CD4-positive, alpha-beta memory T cell (primary cell): Measurements from ENCODE around the gene DICER1. TPM values are rescaled to one million over a fixed set of nuclear protein-coding genes. Genes with fewer than 3 reads are reported as not detected.

Source experiments
- CTCF ChIA-PET: fragments of 350-600 bp; sonication (Branson Sonifier 250); formaldehyde crosslinking; loops from one replicate; lab custom pipeline; 2021; ENCODE audit warnings: inconsistent platforms; ENCODE audit not compliant: partially characterized antibody; lab: Charles Lee
- POLR2A ChIA-PET: fragments of 350-600 bp; sonication (Branson Sonifier 250); formaldehyde crosslinking; loops from one replicate; lab custom pipeline; 2021; ENCODE audit not compliant: partially characterized antibody; lab: Charles Lee
- DNase-seq, 5 donors: peaks; one replicate each; pipeline versions ENCODE4 v3.0.0 to v3.0.0-alpha.2; 2020 to 2022; ENCODE audit warnings: mixed read lengths in 1 of 5
- H3K27ac ChIP-seq: one replicate; pipeline ENCODE4 v1.7.0; 2013; ENCODE audit warnings: low read depth, low read length
- H3K27me3 ChIP-seq: 2 replicates; pipeline ENCODE4 v1.7.0; 2013; ENCODE audit warnings: mild to moderate bottlenecking, low read length, moderate library complexity; ENCODE audit not compliant: insufficient read depth
- H3K36me3 ChIP-seq: 2 replicates; pipeline ENCODE4 v1.7.0; 2013; ENCODE audit warnings: mild to moderate bottlenecking, low read length, moderate library complexity; ENCODE audit not compliant: insufficient read depth
- H3K4me1 ChIP-seq: 2 replicates; pipeline ENCODE4 v1.7.0; 2013; ENCODE audit warnings: mild to moderate bottlenecking, low read length, moderate library complexity; ENCODE audit not compliant: insufficient read depth
- H3K4me3 ChIP-seq, 2 donors: one replicate each; pipeline ENCODE4 v1.7.0; 2013; ENCODE audit warnings: low read length in 2 of 2, mild to moderate bottlenecking in 1 of 2
- H3K9me3 ChIP-seq, 2 donors: one replicate each; pipeline ENCODE4 v1.7.0; 2013; ENCODE audit warnings: low read length in 2 of 2, control low read depth in 1 of 2; ENCODE audit not compliant: control insufficient read depth in 1 of 2
- H3K27ac Mint-ChIP-seq, 7 donors: one replicate each; pipeline ENCODE4 v1.8.0; 2020 to 2021; ENCODE audit warnings: mixed read lengths in 7 of 7, mild to moderate bottlenecking in 6 of 7, inconsistent platforms in 3 of 7, moderate library complexity in 3 of 7
- H3K27me3 Mint-ChIP-seq, 2 donors: one replicate each; pipeline ENCODE4 v1.8.0; 2020 to 2021; ENCODE audit warnings: mixed read lengths in 2 of 2
- H3K36me3 Mint-ChIP-seq, 2 donors: one replicate each; pipeline ENCODE4 v1.8.0; 2020 to 2021; ENCODE audit warnings: mixed read lengths in 2 of 2, inconsistent platforms in 1 of 2, mild to moderate bottlenecking in 1 of 2
- H3K4me1 Mint-ChIP-seq, 4 donors: one replicate each; pipeline ENCODE4 v1.8.0; 2020 to 2021; ENCODE audit warnings: mixed read lengths in 4 of 4, mild to moderate bottlenecking in 1 of 4
- H3K4me3 Mint-ChIP-seq, 8 donors: one replicate each; pipeline ENCODE4 v1.8.0; 2020 to 2021; ENCODE audit warnings: mixed read lengths in 8 of 8, mild to moderate bottlenecking in 7 of 8, moderate library complexity in 6 of 8, inconsistent platforms in 3 of 8
- H3K9me3 Mint-ChIP-seq, 8 donors: one replicate each; pipeline ENCODE4 v1.8.0; 2020 to 2021; ENCODE audit warnings: mixed read lengths in 8 of 8, mild to moderate bottlenecking in 5 of 8, inconsistent platforms in 3 of 8, moderate library complexity in 1 of 8
- intact Hi-C: fragments of 100-400 bp; cut with micrococcal nuclease; formaldehyde crosslinking; loops from one replicate; pipeline ENCODE4 v1.15.1; 2023
- polyA plus RNA-seq, 2 donors: library from polyadenylated mRNA; unstranded; fragments of 300-500 nt; fragmentation: Illumina TruSeq; gene quantifications; one replicate each; pipeline ENCODE4 v1.2.3, GENCODE V29; 2021
- total RNA-seq, 2 experiments: library from RNA; stranded (reverse); gene quantifications; one replicate each; pipeline ENCODE4 v1.2.3, GENCODE V29; 2021

Gene DICER1
- total and polyA plus RNA-seq, 4 experiments from 2014 or later = 8.8 to 62.8 (median 36.8) TPM

GRCh38 chr14:95041477-95042020, 115.8 kb downstream of the DICER1 start:
- H3K27ac Mint-ChIP-seq = no peak overlapping the region
- Histone ChIP-seq H3K4me1 (no peaks in the 10 kb centered on the region), H3K9me3 (no peaks in the 10 kb centered on the region), H3K27ac (no peak overlapping the region), H3K4me3 (no peak overlapping the region), H3K27me3 (no peaks in the 10 kb centered on the region), H3K36me3 (no peaks in the 10 kb centered on the region)
- no peak for DNase-seq
- peaks cover 9 to 13% of the 10 kb centered on the region in 2 donors for H3K27me3 Mint-ChIP-seq
- no peak overlapping the region for H3K4me3 Mint-ChIP-seq
- H3K4me1 Mint-ChIP-seq = no peaks in the 10 kb centered on the region
- CTCF ChIA-PET = no interaction called here
- H3K9me3 Mint-ChIP-seq = no peaks in the 10 kb centered on the region
- POLR2A ChIA-PET = no interaction called here
- H3K36me3 Mint-ChIP-seq = no peaks in the 10 kb centered on the region
- intact Hi-C loops = no loop called here

GRCh38 chr14:95040708-95041476, 116.4 kb downstream of the DICER1 start:
- Histone ChIP-seq H3K36me3 (no peaks in the 10 kb centered on the region), H3K4me3 (no peak overlapping the region), H3K9me3 (no peaks in the 10 kb centered on the region), H3K4me1 (no peaks in the 10 kb centered on the region), H3K27ac (no peak overlapping the region), H3K27me3 (no peaks in the 10 kb centered on the region)
- DNase-seq = no peak
- POLR2A ChIA-PET = no interaction called here
- CTCF ChIA-PET = no interaction called here
- Mint-ChIP-seq H3K27me3 (peaks cover 9 to 13% of the 10 kb centered on the region in 2 donors), H3K27ac (no peak overlapping the region), H3K36me3 (no peaks in the 10 kb centered on the region), H3K9me3 (no peaks in the 10 kb centered on the region), H3K4me1 (no peaks in the 10 kb centered on the region), H3K4me3 (no peak overlapping the region)
- intact Hi-C loops = no loop called here

- Histone ChIP-seq H3K4me3 (no peak overlapping the region), H3K4me1 (no peaks in the 10 kb centered on the region), H3K27ac (no peak overlapping the region), H3K27me3 (no peaks in the 10 kb centered on the region), H3K36me3 (no peaks in the 10 kb centered on the region), H3K9me3 (no peaks in the 10 kb centered on the region)
- peaks cover 8 to 14% of the 10 kb centered on the region in 2 donors for H3K27me3 Mint-ChIP-seq
- ChIA-PET POLR2A (no interaction called here), CTCF (no interaction called here)
- no peaks in the 10 kb centered on the region for H3K9me3 Mint-ChIP-seq
- no peak overlapping the region for H3K27ac Mint-ChIP-seq
- no peaks in the 10 kb centered on the region for H3K36me3 Mint-ChIP-seq
- no peak for DNase-seq
- intact Hi-C loops = no loop called here
- no peak overlapping the region for H3K4me3 Mint-ChIP-seq
- no peaks in the 10 kb centered on the region for H3K4me1 Mint-ChIP-seq
Measured at GRCh38 chr14:95039993-95040348, 117.4 kb downstream of the DICER1 start.

GRCh38 chr14:95039259-95039992, 117.9 kb downstream of the DICER1 start:
- no peaks in the 10 kb centered on the region for H3K36me3 Mint-ChIP-seq
- ChIA-PET CTCF (no interaction called here), POLR2A (no interaction called here)
- H3K4me3 Mint-ChIP-seq = no peak overlapping the region
- Histone ChIP-seq H3K9me3 (no peaks in the 10 kb centered on the region), H3K27ac (no peak overlapping the region), H3K4me1 (no peaks in the 10 kb centered on the region), H3K27me3 (no peaks in the 10 kb centered on the region), H3K4me3 (no peak overlapping the region), H3K36me3 (no peaks in the 10 kb centered on the region)
- H3K4me1 Mint-ChIP-seq = no peaks in the 10 kb centered on the region
- DNase-seq = no peak
- intact Hi-C loops = no loop called here
- H3K27ac Mint-ChIP-seq = no peak overlapping the region
- peaks cover 0 to 2% (median 0%) of the 10 kb centered on the region in 8 donors for H3K9me3 Mint-ChIP-seq
- peaks cover 8 to 14% of the 10 kb centered on the region in 2 donors for H3K27me3 Mint-ChIP-seq

GRCh38 chr14:95038521-95039250, 118.6 kb downstream of the DICER1 start:
- Histone ChIP-seq H3K27me3 (no peaks in the 10 kb centered on the region), H3K9me3 (no peaks in the 10 kb centered on the region), H3K27ac (no peak overlapping the region), H3K4me3 (no peak overlapping the region), H3K4me1 (no peaks in the 10 kb centered on the region), H3K36me3 (no peaks in the 10 kb centered on the region)
- no peak for DNase-seq
- CTCF ChIA-PET = no interaction called here
- H3K4me1 Mint-ChIP-seq = no peaks in the 10 kb centered on the region
- peaks cover 0 to 6% (median 0%) of the 10 kb centered on the region in 8 donors for H3K9me3 Mint-ChIP-seq
- POLR2A ChIA-PET = no interaction called here
- peaks cover 3 to 16% of the 10 kb centered on the region in 2 donors for H3K27me3 Mint-ChIP-seq
- intact Hi-C loops = no loop called here
- H3K27ac Mint-ChIP-seq = no peak overlapping the region
- no peaks in the 10 kb centered on the region for H3K36me3 Mint-ChIP-seq
- no peak overlapping the region for H3K4me3 Mint-ChIP-seq

- POLR2A ChIA-PET = no interaction called here
- Mint-ChIP-seq H3K27ac (no peak overlapping the region), H3K9me3 (peaks cover 0 to 6% (median 2%) of the 10 kb centered on the region in 8 donors), H3K27me3 (peaks cover 3 to 13% of the 10 kb centered on the region in 2 donors), H3K4me3 (no peak overlapping the region), H3K4me1 (no peaks in the 10 kb centered on the region), H3K36me3 (no peaks in the 10 kb centered on the region)
- H3K27ac ChIP-seq = no peak overlapping the region
- H3K4me1 ChIP-seq = no peaks in the 10 kb centered on the region
- CTCF ChIA-PET = no interaction called here
- DNase-seq = no peak
- H3K4me3 ChIP-seq = no peak overlapping the region
- H3K27me3 ChIP-seq = no peaks in the 10 kb centered on the region
- intact Hi-C loops = no loop called here
- H3K36me3 ChIP-seq = no peaks in the 10 kb centered on the region
- H3K9me3 ChIP-seq = no peaks in the 10 kb centered on the region
Measured at GRCh38 chr14:95037273-95037672, 120.1 kb downstream of the DICER1 start.
